Keratinocyte (primary cell): ENCODE data around the gene C5orf52. TPM values are rescaled to one million over a fixed set of nuclear protein-coding genes. Genes with fewer than 3 reads are reported as not detected.

Experiments
- DNase-seq: peaks from one replicate; pipeline ENCODE4 v3.0.0-alpha.2; 2011; ENCODE audit warnings: low read depth, missing footprints, low spot score
- FAIRE-seq: peaks from 2 replicates; lab custom pipeline; 2011; peaks lifted over from hg19 to GRCh38; lab: Jason Lieb, UNC
- H2AFZ ChIP-seq: 2 replicates; pipeline ENCODE4 v1.6.0; 2012; ENCODE audit warnings: low read length, control low read depth, inconsistent platforms; ENCODE audit not compliant: control insufficient read depth
- H3K27ac ChIP-seq: 2 replicates; pipeline ENCODE4 v1.5.1; 2011; ENCODE audit warnings: low read length; ENCODE audit not compliant: control insufficient read depth, insufficient read depth
- H3K27me3 ChIP-seq: 3 replicates; pipeline ENCODE4 v1.6.0; 2011; ENCODE audit warnings: low read length; ENCODE audit not compliant: control insufficient read depth, insufficient read depth; ENCODE audit errors: extremely low read depth
- H3K36me3 ChIP-seq, 2 experiments: 2 replicates in 1 of 2; 3 replicates in 1 of 2; pipeline ENCODE4 v1.5.1; 2011; ENCODE audit warnings: low read length in 2 of 2, mild to moderate bottlenecking in 1 of 2; ENCODE audit not compliant: control insufficient read depth in 2 of 2, insufficient read depth in 2 of 2; ENCODE audit errors: extremely low read depth in 1 of 2
- H3K4me1 ChIP-seq: 3 replicates; pipeline ENCODE4 v1.5.1; 2011; ENCODE audit warnings: low read length; ENCODE audit not compliant: control insufficient read depth, insufficient read depth; ENCODE audit errors: extremely low read depth
- H3K4me2 ChIP-seq: 3 replicates; pipeline ENCODE4 v1.6.0; 2011; ENCODE audit warnings: low read depth, low read length; ENCODE audit not compliant: control insufficient read depth, insufficient read depth; ENCODE audit errors: extremely low read depth
- H3K4me3 ChIP-seq, 3 experiments: fragments of 200-600 bp in 1 of 3; sonication (generic) in 1 of 3; 2 replicates in 2 of 3; 3 replicates in 1 of 3; pipeline ENCODE4 v1.5.1; 2011 to 2016; ENCODE audit warnings: low read length in 3 of 3, mild to moderate bottlenecking in 3 of 3, control low read depth in 2 of 3, inconsistent platforms in 1 of 3, low read depth in 1 of 3, mixed read lengths in 1 of 3, mixed run types in 1 of 3, moderate library complexity in 1 of 3; ENCODE audit not compliant: control insufficient read depth in 2 of 3, insufficient read depth in 2 of 3; ENCODE audit errors: extremely low read depth in 1 of 3
- H3K79me2 ChIP-seq: 2 replicates; pipeline ENCODE4 v1.6.0; 2012; ENCODE audit warnings: low read length; ENCODE audit not compliant: control insufficient read depth, insufficient read depth
- H3K9ac ChIP-seq: 3 replicates; pipeline ENCODE4 v1.6.0; 2011; ENCODE audit warnings: low read length; ENCODE audit not compliant: control insufficient read depth, insufficient read depth; ENCODE audit errors: extremely low read depth
- H3K9me1 ChIP-seq: 3 replicates; pipeline ENCODE4 v1.6.0; 2011; ENCODE audit warnings: low read length; ENCODE audit not compliant: control insufficient read depth, insufficient read depth; ENCODE audit errors: extremely low read depth
- H3K9me3 ChIP-seq: 2 replicates; pipeline ENCODE4 v1.5.1; 2012; ENCODE audit warnings: low read depth, low read length; ENCODE audit not compliant: control insufficient read depth
- H4K20me1 ChIP-seq: 3 replicates; pipeline ENCODE4 v1.6.0; 2011; ENCODE audit warnings: low read length; ENCODE audit not compliant: control insufficient read depth, insufficient read depth; ENCODE audit errors: extremely low read depth
- EZH2 ChIP-seq: IDR thresholded peaks from one replicate; pipeline ENCODE4 v1.6.1; 2012; ENCODE audit warnings: inconsistent platforms, mild to moderate bottlenecking, low read length, moderate library complexity
- dilution Hi-C: fragments of 300-500 bp; cut with MboI; formaldehyde crosslinking; loops from one replicate; pipeline ENCODE4 v1.7.0; 2020; ENCODE audit warnings: low sequenced_read_pairs; ENCODE audit not compliant: extremely low pct_ligation_motif_present
- polyA plus RNA-seq, 5 experiments: library from polyadenylated mRNA; depleted of rRNA in 3 of 5; stranded (reverse) in 3 of 5; stranded (forward) in 1 of 5; unstranded in 1 of 5; fragments of >200 nt; gene quantifications; 1 replicate in 1 of 5; 2 replicates in 3 of 5; 3 replicates in 1 of 5; pipeline versions ENCODE4 v1.2.1 to v1.2.3, GENCODE V29; 2011 to 2012; ENCODE audit warnings: missing spikeins in 2 of 5, low read depth in 1 of 5, low replicate concordance in 1 of 5
- TF ChIP-seq, protein P1 (sequence below), 3 experiments: IDR thresholded peaks in 1 of 3; conservative IDR thresholded peaks in 1 of 3; optimal IDR thresholded peaks in 1 of 3; 2 replicates in 2 of 3; 3 replicates in 1 of 3; pipeline versions ENCODE3 to v1.5.1; 2011; ENCODE audit warnings: low read length in 3 of 3, mild to moderate bottlenecking in 3 of 3, moderate library complexity in 2 of 3, control low read depth in 1 of 3, inconsistent platforms in 1 of 3; ENCODE audit not compliant: insufficient read depth in 2 of 3; ENCODE audit errors: extremely low read depth in 1 of 3

The C5orf52 gene
- polyA plus RNA-seq, 1 donor (not counting 4 experiments of a cell fraction or from before 2014, with no cell fraction given): not detected

DNA sequence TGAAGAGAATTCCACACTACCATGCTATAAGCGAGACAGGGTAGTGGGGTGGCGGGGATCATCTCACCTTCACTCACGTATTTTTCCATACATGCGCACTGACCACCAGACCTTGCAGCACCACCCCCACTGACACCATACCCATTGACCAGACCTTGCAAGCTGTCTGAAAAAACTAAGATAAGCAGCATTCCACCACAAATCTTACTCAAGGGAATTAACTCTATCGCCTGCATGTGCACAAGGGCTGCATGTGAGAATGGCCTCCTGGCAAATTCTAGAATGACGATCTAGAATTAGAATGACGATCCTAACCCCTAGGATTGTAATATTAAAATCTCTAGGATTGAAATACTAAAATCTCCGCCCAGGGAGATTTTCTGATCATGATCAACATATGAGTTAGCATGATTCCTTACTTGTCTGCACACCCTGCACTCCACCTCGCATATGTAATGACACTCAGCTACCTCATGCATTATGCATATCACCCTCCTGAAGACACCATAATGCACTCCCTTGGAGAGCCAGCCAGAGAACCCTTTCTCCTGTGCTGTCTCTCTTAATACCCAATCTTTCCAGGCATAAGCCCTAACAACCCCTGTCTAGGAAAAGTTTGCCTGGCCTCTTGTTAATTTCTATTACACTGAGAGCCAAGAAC, 30.8 kb upstream of the C5orf52 start:
- no peaks in the 10 kb centered on the region for H4K20me1 ChIP-seq
- FAIRE-seq (no peak), DNase-seq (no peak)
- no peaks in the 10 kb centered on the region for H3K79me2 ChIP-seq
- dilution Hi-C loops: no loop called here
- no peak overlapping the region for H3K27ac ChIP-seq
- H3K4me2 ChIP-seq: no peak overlapping the region
- no peaks in the 10 kb centered on the region for H3K9me1 ChIP-seq
- H3K27me3 ChIP-seq: no peaks in the 10 kb centered on the region
- no peak overlapping the region for H3K9ac ChIP-seq
- no peak overlapping the region for H3K4me3 ChIP-seq
- H2AFZ ChIP-seq: no peak overlapping the region
- no peaks in the 10 kb centered on the region for H3K9me3 ChIP-seq
- no peaks in the 10 kb centered on the region for H3K36me3 ChIP-seq
- TF ChIP-seq, protein P1, sequence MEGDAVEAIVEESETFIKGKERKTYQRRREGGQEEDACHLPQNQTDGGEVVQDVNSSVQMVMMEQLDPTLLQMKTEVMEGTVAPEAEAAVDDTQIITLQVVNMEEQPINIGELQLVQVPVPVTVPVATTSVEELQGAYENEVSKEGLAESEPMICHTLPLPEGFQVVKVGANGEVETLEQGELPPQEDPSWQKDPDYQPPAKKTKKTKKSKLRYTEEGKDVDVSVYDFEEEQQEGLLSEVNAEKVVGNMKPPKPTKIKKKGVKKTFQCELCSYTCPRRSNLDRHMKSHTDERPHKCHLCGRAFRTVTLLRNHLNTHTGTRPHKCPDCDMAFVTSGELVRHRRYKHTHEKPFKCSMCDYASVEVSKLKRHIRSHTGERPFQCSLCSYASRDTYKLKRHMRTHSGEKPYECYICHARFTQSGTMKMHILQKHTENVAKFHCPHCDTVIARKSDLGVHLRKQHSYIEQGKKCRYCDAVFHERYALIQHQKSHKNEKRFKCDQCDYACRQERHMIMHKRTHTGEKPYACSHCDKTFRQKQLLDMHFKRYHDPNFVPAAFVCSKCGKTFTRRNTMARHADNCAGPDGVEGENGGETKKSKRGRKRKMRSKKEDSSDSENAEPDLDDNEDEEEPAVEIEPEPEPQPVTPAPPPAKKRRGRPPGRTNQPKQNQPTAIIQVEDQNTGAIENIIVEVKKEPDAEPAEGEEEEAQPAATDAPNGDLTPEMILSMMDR (optimal IDR thresholded peaks at IDR 0.05 in 1 of 3, IDR thresholded peaks at IDR 0.05 in 1 of 3, conservative IDR thresholded peaks at IDR 0.05 in 1 of 3; ENCODE audit: extremely low read depth in 1 of 3, insufficient read depth in 2 of 3, low read length in 3 of 3): no peak
- no peak for TF ChIP-seq EZH2
- no peaks in the 10 kb centered on the region for H3K4me1 ChIP-seq

DNA sequence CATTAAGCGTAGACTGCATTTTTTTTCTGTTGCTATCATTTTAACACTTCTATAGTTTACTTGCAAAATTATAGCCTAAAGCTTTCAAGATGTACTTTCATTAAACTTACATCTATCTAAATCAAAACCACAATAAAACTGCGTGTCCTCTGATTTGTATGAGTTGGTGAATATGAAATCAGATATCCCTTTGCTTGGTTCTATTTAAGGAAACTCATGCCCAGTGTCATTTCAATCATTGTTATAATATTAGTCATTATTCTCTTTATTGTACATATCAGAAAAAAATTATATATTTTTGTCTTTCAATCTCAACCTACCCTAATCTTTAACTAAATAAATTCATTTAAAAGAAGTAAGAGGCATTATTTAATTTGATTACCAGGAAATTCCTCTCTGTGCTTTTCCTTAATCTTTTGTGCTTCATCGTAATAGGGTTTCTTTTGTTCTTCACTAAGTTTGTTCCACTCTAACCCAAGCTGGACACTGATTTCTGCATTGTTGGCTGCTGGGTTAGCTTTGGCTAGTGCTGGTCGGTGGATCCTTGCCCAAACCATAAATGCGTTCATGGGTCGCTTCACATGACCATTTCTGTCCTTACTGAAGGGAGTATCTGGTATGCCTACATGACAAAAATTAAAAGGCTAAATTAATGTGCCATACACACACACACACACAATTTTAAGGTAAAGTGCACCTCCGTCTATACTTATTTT, 22.9 kb upstream of the C5orf52 start:
- Histone ChIP-seq H3K4me1 (peaks cover 2% of the 10 kb centered on the region), H4K20me1 (no peaks in the 10 kb centered on the region), H3K27me3 (no peaks in the 10 kb centered on the region), H3K79me2 (no peaks in the 10 kb centered on the region), H3K4me3 (no peak overlapping the region), H2AFZ (no peak overlapping the region), H3K9ac (no peak overlapping the region), H3K9me1 (no peaks in the 10 kb centered on the region), H3K27ac (no peak overlapping the region), H3K9me3 (peaks cover 6% of the 10 kb centered on the region), H3K36me3 (no peaks in the 10 kb centered on the region), H3K4me2 (no peak overlapping the region)
- no peak for DNase-seq
- no peak for TF ChIP-seq EZH2
- TF ChIP-seq, protein P1 (optimal IDR thresholded peaks at IDR 0.05 in 1 of 3, IDR thresholded peaks at IDR 0.05 in 1 of 3, conservative IDR thresholded peaks at IDR 0.05 in 1 of 3; ENCODE audit: extremely low read depth in 1 of 3, insufficient read depth in 2 of 3, low read length in 3 of 3): no peak
- dilution Hi-C loops: no loop called here
- no peak for FAIRE-seq
